Measurements from ENCODE around the gene HARS1. TPM values are rescaled to one million over a fixed set of nuclear protein-coding genes. Genes with fewer than 3 reads are reported as not detected.

Gene HARS1
- total and polyA plus RNA-seq, 2 of the 13 experiments (the other 11 are each of a cell fraction or from before 2014, with no cell fraction given), result 36.9 to 66.2 TPM

DNA sequence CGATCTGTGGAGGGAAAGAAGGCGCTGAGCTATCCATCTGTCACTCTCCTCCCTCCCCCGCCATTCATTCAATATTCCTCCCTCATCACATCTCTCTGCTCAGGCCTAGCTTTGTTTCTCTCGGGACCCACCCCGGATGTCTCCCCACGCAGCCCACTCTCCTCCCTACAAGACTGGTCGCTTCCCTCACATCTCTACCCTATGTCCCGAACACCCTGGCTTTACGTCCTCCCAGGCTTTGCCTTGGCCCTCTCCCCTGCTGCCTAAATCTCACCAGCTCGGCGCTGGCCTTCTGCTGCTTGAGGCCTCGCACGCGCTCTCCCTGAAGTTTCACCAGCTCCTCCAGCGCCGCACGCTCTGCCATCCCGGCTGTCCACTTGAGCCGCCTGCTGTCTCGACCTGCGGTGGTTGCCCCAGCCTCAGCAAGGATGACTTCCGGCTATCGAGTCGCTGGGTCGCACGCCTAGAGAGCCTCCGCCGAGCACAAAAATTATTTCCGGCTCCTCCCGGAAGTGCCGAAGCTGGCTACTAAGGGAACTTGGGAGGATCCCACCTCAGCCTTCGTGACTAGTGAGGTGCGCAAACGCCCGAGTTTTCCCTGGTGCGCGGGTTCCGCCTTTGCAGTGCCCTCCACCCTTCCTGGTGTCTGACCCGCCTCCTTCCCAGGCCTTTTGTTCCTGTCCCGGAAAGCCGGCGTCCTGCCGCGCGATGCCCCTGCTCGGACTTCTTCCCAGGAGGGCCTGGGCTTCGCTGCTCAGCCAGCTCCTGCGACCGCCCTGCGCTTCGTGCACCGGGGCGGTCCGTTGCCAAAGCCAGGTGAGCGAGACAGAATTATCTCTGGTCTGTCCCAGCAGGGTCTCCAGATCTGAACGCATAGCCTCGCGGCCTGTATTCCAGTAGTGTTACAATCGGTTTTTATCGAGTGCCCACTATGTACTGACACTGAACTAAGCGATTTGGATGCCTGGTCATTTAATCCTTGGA lies at the start of gene HARS1, which contains the start of gene HARS2 (continued):
- peak; percentile 93; the same call in 1 of the 2 replicates for TF ChIP-seq THAP9 (CRISPR knock-in tag; IDR thresholded peaks at IDR 0.05; ENCODE audit: borderline replicate concordance)
- TF ChIP-seq GZF1 (CRISPR knock-in tag; IDR thresholded peaks at IDR 0.05), result no peak; the same call in 1 of the 2 replicates
- TF ChIP-seq ZNF292 (CRISPR knock-in tag; IDR thresholded peaks at IDR 0.05; ENCODE audit: borderline replicate concordance, low read depth), result peak; percentile 71; the same call in 1 of the 2 replicates
- TF ChIP-seq ETV5 (CRISPR knock-in tag; IDR thresholded peaks at IDR 0.05; ENCODE audit: borderline replicate concordance), result peak; percentile 96
- TF ChIP-seq, protein P1, sequence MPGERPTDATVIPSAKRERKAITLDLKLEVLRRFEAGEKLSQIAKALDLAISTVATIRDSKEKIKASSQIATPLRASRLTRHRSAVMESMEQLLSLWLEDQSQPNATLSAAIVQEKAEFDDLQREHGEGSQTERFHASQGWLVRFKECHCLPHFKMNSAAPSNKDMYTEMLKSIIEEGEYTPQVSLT (CRISPR knock-in tag; IDR thresholded peaks at IDR 0.05; ENCODE audit: borderline replicate concordance, low read depth), result no peak
- TF ChIP-seq GPN1 (CRISPR knock-in tag; IDR thresholded peaks at IDR 0.05; ENCODE audit: borderline replicate concordance), result no peak
- TF ChIP-seq ZNF276 (CRISPR knock-in tag; IDR thresholded peaks at IDR 0.05; ENCODE audit: low read depth), result peak; percentile 74; the same call in 1 of the 2 replicates
- no peak for TF ChIP-seq ZNF83 (CRISPR knock-in tag; IDR thresholded peaks at IDR 0.05; ENCODE audit: borderline replicate concordance)
- TF ChIP-seq MYPOP (CRISPR knock-in tag; IDR thresholded peaks at IDR 0.05), result no peak; the same call in 1 of the 2 replicates
- no peak for TF ChIP-seq ZNF24 (IDR thresholded peaks at IDR 0.05)
- 0 out of 2 replicates have a peak, but pooled peaks have one; percentile 25 for TF ChIP-seq MZF1 (CRISPR knock-in tag; IDR thresholded peaks at IDR 0.05; ENCODE audit: borderline replicate concordance)
- TF ChIP-seq SETDB1 (CRISPR knock-in tag; IDR thresholded peaks at IDR 0.05; ENCODE audit: borderline replicate concordance), result no peak
- TF ChIP-seq GABPB1 (CRISPR knock-in tag; IDR thresholded peaks at IDR 0.05), result peak; percentile 99
- no peak for TF ChIP-seq ATM (IDR thresholded peaks at IDR 0.05; ENCODE audit: borderline replicate concordance)
- TF ChIP-seq ZNF563 (CRISPR knock-in tag; IDR thresholded peaks at IDR 0.05), result peak; percentile 86
- peak; percentile 82; the same call in 1 of the 2 replicates for TF ChIP-seq ZNF766 (CRISPR knock-in tag; IDR thresholded peaks at IDR 0.05; ENCODE audit: borderline replicate concordance)
- TF ChIP-seq ZNF343 (CRISPR knock-in tag; IDR thresholded peaks at IDR 0.05), result no peak
- no peak for TF ChIP-seq ZNF761 (CRISPR knock-in tag; conservative IDR thresholded peaks at IDR 0.05)
- TF ChIP-seq STAG1 (CRISPR knock-in tag; IDR thresholded peaks at IDR 0.05), result peak; percentile 39
- peak; percentile 98 for TF ChIP-seq PHF20 (CRISPR knock-in tag; IDR thresholded peaks at IDR 0.05)
- peak; percentile 68 for TF ChIP-seq RXRA (CRISPR knock-in tag; IDR thresholded peaks at IDR 0.05)
- TF ChIP-seq POLR2AphosphoS2 (IDR thresholded peaks at IDR 0.05; ENCODE audit: low read depth, low read length), result no peak
